Mesothelial cell of epicardium (in vitro differentiated cells): ENCODE measurements around the gene FXR2. TPM values are rescaled to one million over a fixed set of nuclear protein-coding genes. Genes with fewer than 3 reads are reported as not detected.

Experiments used
- DNase-seq, 2 experiments: peaks; one replicate each; pipeline ENCODE4 v3.0.0; 2021; ENCODE audit warnings: low spot score in 2 of 2; ENCODE audit not compliant: unreplicated experiment in 2 of 2
- H3K27ac Mint-ChIP-seq: 2 replicates; pipeline ENCODE4 v1.8.0; 2021; ENCODE audit warnings: mixed read lengths
- H3K27me3 Mint-ChIP-seq: 2 replicates; pipeline ENCODE4 v1.8.0; 2021; ENCODE audit warnings: low read depth, mixed read lengths
- H3K36me3 Mint-ChIP-seq: 2 replicates; pipeline ENCODE4 v1.8.0; 2021; ENCODE audit warnings: mixed read lengths
- H3K4me1 Mint-ChIP-seq: 2 replicates; pipeline ENCODE4 v1.8.0; 2021; ENCODE audit warnings: mixed read lengths
- H3K4me3 Mint-ChIP-seq: 2 replicates; pipeline ENCODE4 v1.8.0; 2021; ENCODE audit warnings: mild to moderate bottlenecking, moderate library complexity, mixed read lengths
- H3K9me3 Mint-ChIP-seq: 2 replicates; pipeline ENCODE4 v1.8.0; 2021; ENCODE audit warnings: mixed read lengths
- total RNA-seq: library from RNA; stranded (reverse); gene quantifications from 3 replicates; pipeline ENCODE4 v1.2.1, GENCODE V29; 2021
- TF ChIP-seq, protein P1 (sequence below): fragments of 200-600 bp; sonication (generic); IDR thresholded peaks from one replicate; pipeline ENCODE4 v1.5.0; 2021; ENCODE audit warnings: antibody characterized with exemption; ENCODE audit not compliant: unreplicated experiment

The FXR2 gene
- total RNA-seq, 1 donor from 2014 or later: 44.5 TPM

DNA sequence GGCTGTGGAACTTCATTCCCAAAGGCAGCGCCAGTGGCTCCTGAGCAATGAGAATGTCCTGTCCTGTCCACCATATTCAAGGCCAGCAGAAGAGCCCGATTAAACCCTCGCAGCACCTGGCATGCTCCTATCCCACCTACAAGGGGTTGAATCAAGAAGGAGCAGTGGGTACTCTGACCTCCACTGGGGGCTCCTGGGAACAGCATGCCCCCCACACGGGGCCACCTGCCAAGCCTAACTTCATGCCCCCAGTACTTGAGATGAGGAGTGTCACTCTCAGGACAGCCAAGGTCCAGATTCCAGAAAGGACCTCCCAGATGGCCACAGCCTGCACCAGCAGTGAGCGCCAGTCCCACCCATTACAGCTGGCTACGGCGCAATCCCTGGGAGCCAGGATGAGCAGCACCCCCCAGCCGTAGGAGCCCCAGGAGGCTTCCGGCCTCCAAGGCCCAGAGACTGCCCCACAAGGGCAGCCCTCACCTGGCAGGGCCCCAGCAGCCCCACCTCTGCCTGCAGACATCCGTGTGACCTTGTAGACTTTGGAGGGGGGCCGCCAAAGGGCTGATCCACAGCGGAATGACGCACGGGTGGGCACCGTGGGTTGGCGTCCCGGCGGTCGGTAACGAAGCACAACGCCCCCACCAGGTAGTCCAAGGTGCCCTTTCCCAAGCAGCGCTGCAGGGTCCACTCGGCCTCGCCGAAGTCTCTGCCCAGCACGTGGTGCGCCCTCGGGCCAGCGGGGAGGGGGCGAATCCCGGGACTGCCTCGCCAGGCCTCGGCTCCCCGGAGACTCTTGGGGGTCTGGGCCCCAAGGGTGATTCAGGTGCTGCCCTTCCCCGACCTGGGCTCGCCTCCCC, 32.1 kb downstream of the FXR2 start:
- H3K27ac Mint-ChIP-seq: peak overlapping the region; percentile 73
- DNase-seq: no peak
- H3K4me1 Mint-ChIP-seq: peaks cover 43% of the 10 kb centered on the region
- H3K4me3 Mint-ChIP-seq: peak overlapping the region; percentile 98
- H3K27me3 Mint-ChIP-seq: no peaks in the 10 kb centered on the region
- peaks cover 22% of the 10 kb centered on the region for H3K36me3 Mint-ChIP-seq
- TF ChIP-seq, protein P1, sequence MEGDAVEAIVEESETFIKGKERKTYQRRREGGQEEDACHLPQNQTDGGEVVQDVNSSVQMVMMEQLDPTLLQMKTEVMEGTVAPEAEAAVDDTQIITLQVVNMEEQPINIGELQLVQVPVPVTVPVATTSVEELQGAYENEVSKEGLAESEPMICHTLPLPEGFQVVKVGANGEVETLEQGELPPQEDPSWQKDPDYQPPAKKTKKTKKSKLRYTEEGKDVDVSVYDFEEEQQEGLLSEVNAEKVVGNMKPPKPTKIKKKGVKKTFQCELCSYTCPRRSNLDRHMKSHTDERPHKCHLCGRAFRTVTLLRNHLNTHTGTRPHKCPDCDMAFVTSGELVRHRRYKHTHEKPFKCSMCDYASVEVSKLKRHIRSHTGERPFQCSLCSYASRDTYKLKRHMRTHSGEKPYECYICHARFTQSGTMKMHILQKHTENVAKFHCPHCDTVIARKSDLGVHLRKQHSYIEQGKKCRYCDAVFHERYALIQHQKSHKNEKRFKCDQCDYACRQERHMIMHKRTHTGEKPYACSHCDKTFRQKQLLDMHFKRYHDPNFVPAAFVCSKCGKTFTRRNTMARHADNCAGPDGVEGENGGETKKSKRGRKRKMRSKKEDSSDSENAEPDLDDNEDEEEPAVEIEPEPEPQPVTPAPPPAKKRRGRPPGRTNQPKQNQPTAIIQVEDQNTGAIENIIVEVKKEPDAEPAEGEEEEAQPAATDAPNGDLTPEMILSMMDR: no peak
- no peaks in the 10 kb centered on the region for H3K9me3 Mint-ChIP-seq

DNA sequence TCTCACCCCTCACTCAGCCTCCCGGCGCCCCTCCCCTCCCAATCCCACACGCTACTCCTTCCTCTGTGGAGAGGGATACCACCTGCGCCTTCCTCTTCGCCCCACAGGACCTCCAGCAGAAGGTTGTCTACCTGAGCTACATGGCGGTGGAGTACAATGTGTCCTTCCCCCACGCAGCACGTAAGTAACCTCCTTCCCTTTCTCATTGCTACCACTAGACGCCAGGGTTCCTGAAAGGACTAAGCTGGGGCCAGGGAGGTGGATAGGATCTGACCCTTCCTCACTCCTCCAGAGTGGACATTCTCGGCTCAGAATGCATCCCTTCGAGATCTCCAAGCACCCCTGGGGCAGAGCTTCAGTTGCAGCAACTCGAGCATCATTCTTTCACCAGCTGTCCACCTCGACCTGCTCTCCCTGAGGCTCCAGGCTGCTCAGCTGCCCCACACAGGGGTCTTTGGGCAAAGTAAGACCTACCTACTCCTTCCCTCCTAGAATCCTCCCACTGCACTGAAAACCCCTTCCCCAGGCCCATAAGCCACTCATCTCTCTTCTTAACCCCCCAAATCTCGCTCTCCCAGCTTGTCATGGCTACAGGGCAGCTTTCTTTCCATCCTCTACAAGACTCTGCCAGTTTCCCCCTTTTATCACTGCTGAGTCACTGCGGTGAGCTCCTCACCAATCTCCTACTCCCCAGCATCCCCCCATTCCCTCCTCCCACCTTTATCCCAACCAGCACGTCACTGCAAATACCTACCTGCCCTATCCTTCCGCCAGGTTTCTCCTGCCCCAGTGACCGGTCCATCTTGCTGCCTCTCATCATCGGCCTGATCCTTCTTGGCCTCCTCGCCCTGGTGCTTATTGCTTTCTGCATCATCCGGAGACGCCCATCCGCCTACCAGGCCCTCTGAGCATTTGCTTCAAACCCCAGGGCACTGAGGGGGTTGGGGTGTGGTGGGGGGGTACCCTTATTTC, 33.8 kb downstream of the FXR2 start:
- TF ChIP-seq, protein P1: no peak
- H3K36me3 Mint-ChIP-seq: peaks cover 33% of the 10 kb centered on the region
- H3K4me1 Mint-ChIP-seq: peaks cover 43% of the 10 kb centered on the region

DNA sequence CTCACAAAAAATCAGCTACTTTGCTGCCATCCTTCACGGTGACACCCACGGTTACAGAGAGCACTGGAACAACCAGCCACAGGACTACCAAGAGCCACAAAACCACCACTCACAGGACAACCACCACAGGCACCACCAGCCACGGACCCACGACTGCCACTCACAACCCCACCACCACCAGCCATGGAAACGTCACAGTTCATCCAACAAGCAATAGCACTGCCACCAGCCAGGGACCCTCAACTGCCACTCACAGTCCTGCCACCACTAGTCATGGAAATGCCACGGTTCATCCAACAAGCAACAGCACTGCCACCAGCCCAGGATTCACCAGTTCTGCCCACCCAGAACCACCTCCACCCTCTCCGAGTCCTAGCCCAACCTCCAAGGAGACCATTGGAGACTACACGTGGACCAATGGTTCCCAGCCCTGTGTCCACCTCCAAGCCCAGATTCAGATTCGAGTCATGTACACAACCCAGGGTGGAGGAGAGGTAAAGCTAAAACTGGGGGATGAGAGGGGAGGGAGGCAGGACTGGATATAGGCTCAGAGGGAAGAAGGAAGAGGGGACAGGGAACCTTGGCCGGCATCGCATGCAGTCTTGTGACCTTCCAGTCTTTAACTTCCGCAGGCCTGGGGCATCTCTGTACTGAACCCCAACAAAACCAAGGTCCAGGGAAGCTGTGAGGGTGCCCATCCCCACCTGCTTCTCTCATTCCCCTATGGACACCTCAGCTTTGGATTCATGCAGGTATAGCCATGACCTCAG, 34.7 kb downstream of the FXR2 start:
- no peak for DNase-seq
- no peak overlapping the region for H3K4me3 Mint-ChIP-seq
- no peaks in the 10 kb centered on the region for H3K9me3 Mint-ChIP-seq
- peaks cover 44% of the 10 kb centered on the region for H3K4me1 Mint-ChIP-seq
- TF ChIP-seq, protein P1: no peak
- no peaks in the 10 kb centered on the region for H3K27me3 Mint-ChIP-seq
- peaks cover 39% of the 10 kb centered on the region for H3K36me3 Mint-ChIP-seq
- peak overlapping the region; percentile 93 for H3K27ac Mint-ChIP-seq

More for the DNA sequence above, 33.8 kb downstream of the FXR2 start:
- Mint-ChIP-seq H3K27ac (peak overlapping the region; percentile 32), H3K9me3 (no peaks in the 10 kb centered on the region), H3K27me3 (no peaks in the 10 kb centered on the region), H3K4me3 (no peak overlapping the region)
- DNase-seq: no peak

DNA sequence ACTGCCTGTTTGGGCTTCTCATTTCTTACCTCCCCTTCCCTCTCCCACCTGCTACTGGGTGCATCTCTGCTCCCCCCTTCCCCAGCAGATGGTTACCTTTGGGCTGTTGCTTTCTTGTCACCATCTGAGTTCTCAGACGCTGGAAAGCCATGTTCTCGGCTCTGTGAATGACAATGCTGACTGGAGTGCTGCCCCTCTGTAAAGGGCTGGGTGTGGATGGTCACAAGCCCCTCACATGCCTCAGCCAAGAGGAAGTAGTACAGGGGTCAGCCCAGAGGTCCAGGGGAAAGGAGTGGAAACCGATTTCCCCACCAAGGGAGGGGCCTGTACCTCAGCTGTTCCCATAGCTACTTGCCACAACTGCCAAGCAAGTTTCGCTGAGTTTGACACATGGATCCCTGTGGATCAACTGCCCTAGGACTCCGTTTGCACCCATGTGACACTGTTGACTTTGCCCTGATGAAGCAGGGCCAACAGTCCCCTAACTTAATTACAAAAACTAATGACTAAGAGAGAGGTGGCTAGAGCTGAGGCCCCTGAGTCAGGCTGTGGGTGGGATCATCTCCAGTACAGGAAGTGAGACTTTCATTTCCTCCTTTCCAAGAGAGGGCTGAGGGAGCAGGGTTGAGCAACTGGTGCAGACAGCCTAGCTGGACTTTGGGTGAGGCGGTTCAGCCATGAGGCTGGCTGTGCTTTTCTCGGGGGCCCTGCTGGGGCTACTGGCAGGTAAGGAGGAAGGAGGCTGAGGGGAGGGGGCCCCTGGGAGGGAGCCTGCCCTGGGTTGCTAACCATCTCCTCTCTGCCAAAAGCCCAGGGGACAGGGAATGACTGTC, 35.5 kb downstream of the FXR2 start, which contains the start of gene CD68:
Gene CD68, plus strand, starts transcription at position 638 of the 833 bp plus-strand sequence. Its CDS starts 40 bp downstream, at position 678.
- H3K36me3 Mint-ChIP-seq: peaks cover 44% of the 10 kb centered on the region
- no peaks in the 10 kb centered on the region for H3K27me3 Mint-ChIP-seq
- no peak within 1 kb of the TSS for H3K4me3 Mint-ChIP-seq
- TF ChIP-seq, protein P1: no peak
- H3K9me3 Mint-ChIP-seq: no peaks in the 10 kb centered on the region
- H3K27ac Mint-ChIP-seq: peak within 1 kb of the TSS; percentile 93
- DNase-seq: no peak
- H3K4me1 Mint-ChIP-seq: peaks cover 45% of the 10 kb centered on the region
